ENCODE data around the gene ARMC3.

The ARMC3 gene

GRCh38 chr10:23048191-23048590 is 120.3 kb downstream of the ARMC3 start:
- in situ Hi-C loops (cut with HindIII; ENCODE audit: low sequenced_read_pairs): no loop called here
- no peak overlapping the region for H3K4me3 ChIP-seq (ENCODE audit: low read depth, low read length)
- TF ChIP-seq CTCF (IDR thresholded peaks at IDR 0.05; ENCODE audit: low read depth, low read length, missing control alignments): no peak
- no peak for DNase-seq (ENCODE audit: low read depth)

GRCh38 chr10:23051278-23051677 is 123.4 kb downstream of the ARMC3 start:
- TF ChIP-seq CTCF (IDR thresholded peaks at IDR 0.05; ENCODE audit: low read depth, low read length, missing control alignments): no peak
- in situ Hi-C loops (cut with HindIII; ENCODE audit: low sequenced_read_pairs): no loop called here
- no peak for DNase-seq (ENCODE audit: low read depth)

GRCh38 chr10:23051855-23052331 is 124.0 kb downstream of the ARMC3 start:
- in situ Hi-C loops (cut with HindIII; ENCODE audit: low sequenced_read_pairs): no loop called here
- TF ChIP-seq CTCF (IDR thresholded peaks at IDR 0.05; ENCODE audit: low read depth, low read length, missing control alignments): no peak
- DNase-seq (ENCODE audit: low read depth): no peak
- no peak overlapping the region for H3K4me3 ChIP-seq (ENCODE audit: low read depth, low read length)

More at GRCh38 chr10:23051278-23051677, 123.4 kb downstream of the ARMC3 start:
- H3K4me3 ChIP-seq (ENCODE audit: low read depth, low read length): no peak overlapping the region

- H3K4me3 ChIP-seq (ENCODE audit: low read depth, low read length): no peak overlapping the region
- no peak for DNase-seq (ENCODE audit: low read depth)
- TF ChIP-seq CTCF (IDR thresholded peaks at IDR 0.05; ENCODE audit: low read depth, low read length, missing control alignments): no peak
- in situ Hi-C loops (cut with HindIII; ENCODE audit: low sequenced_read_pairs): no loop called here
Observed at GRCh38 chr10:23053036-23053435, 125.2 kb downstream of the ARMC3 start.

GRCh38 chr10:23055424-23056185 is 127.8 kb downstream of the ARMC3 start:
- no peak overlapping the region for H3K4me3 ChIP-seq (ENCODE audit: low read depth, low read length)
- TF ChIP-seq CTCF (IDR thresholded peaks at IDR 0.05; ENCODE audit: low read depth, low read length, missing control alignments): no peak
- DNase-seq (ENCODE audit: low read depth): no peak
- in situ Hi-C loops (cut with HindIII; ENCODE audit: low sequenced_read_pairs): no loop called here

GRCh38 chr10:23056186-23056579 is 128.3 kb downstream of the ARMC3 start:
- in situ Hi-C loops (cut with HindIII; ENCODE audit: low sequenced_read_pairs): no loop called here
- DNase-seq (ENCODE audit: low read depth): no peak
- no peak for TF ChIP-seq CTCF (IDR thresholded peaks at IDR 0.05; ENCODE audit: low read depth, low read length, missing control alignments)
- H3K4me3 ChIP-seq (ENCODE audit: low read depth, low read length): no peak overlapping the region
